ENCODE data around the gene CTSE. TPM values are rescaled to one million over a fixed set of nuclear protein-coding genes. Genes with fewer than 3 reads are reported as not detected.

The CTSE gene
- total RNA-seq, 2 donors from 2014 or later: not detected

GRCh38 chr1:205992218-205992882 lies 31.3 kb downstream of the CTSE start:
- Histone ChIP-seq H3K27ac (no peak overlapping the region), H3K4me3 (no peak overlapping the region), H3K36me3 (no peaks in the 10 kb centered on the region), H3K4me1 (replicated peaks) (no peaks in the 10 kb centered on the region), H3K9me3 (no peaks in the 10 kb centered on the region), H3K27me3 (replicated peaks; ENCODE audit: insufficient read depth) (no peaks in the 10 kb centered on the region)
- intact Hi-C loops (cut with DNase I): no loop called here
- 94% methylated on average over 14 of the region's 14 CpGs for WGBS
- DNase-seq (ENCODE audit: low spot score): no peak
- TF ChIP-seq POLR2A (IDR thresholded peaks at IDR 0.05) (no peak), CTCF (IDR thresholded peaks at IDR 0.05) (no peak), POLR2AphosphoS5 (IDR thresholded peaks at IDR 0.05) (no peak)

GRCh38 chr1:205991237-205991636 lies 32.5 kb downstream of the CTSE start:
- Histone ChIP-seq H3K4me3 (no peak overlapping the region), H3K27ac (no peak overlapping the region), H3K9me3 (no peaks in the 10 kb centered on the region), H3K36me3 (no peaks in the 10 kb centered on the region), H3K27me3 (replicated peaks; ENCODE audit: insufficient read depth) (no peaks in the 10 kb centered on the region), H3K4me1 (replicated peaks) (no peaks in the 10 kb centered on the region)
- TF ChIP-seq POLR2A (IDR thresholded peaks at IDR 0.05) (no peak), CTCF (IDR thresholded peaks at IDR 0.05) (no peak), POLR2AphosphoS5 (IDR thresholded peaks at IDR 0.05) (no peak)
- WGBS: 88% methylated on average over 4 of the region's 4 CpGs
- intact Hi-C loops (cut with DNase I): no loop called here
- DNase-seq (ENCODE audit: low spot score): no peak

DNA sequence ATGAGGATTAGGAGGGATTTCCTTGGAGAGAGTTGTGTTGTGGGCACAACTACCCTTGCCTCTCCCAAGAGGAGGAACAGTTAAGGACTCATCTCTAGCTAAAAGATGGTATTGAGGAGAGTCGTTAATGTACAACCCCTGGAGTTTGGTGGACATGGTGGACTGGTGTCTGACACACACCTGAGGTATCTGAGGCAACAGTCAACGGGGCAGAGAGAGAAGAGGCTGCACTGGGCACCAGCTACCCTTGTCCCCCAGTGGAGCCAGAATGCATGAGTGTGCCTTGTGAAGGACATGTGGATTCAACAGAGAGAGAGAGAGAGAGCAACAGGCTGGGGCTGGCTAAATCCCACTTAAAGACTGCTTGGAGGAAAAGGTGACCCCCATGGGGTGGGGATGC lies 33.5 kb downstream of the CTSE start:
- Histone ChIP-seq H3K27me3 (replicated peaks; ENCODE audit: insufficient read depth) (no peaks in the 10 kb centered on the region), H3K9me3 (no peaks in the 10 kb centered on the region), H3K4me3 (no peak overlapping the region), H3K36me3 (no peaks in the 10 kb centered on the region), H3K4me1 (replicated peaks) (no peaks in the 10 kb centered on the region), H3K27ac (no peak overlapping the region)
- 91% methylated on average over 2 of the region's 2 CpGs for WGBS
- intact Hi-C loops (cut with DNase I): no loop called here
- no peak for DNase-seq (ENCODE audit: low spot score)
- TF ChIP-seq POLR2AphosphoS5 (IDR thresholded peaks at IDR 0.05) (no peak), POLR2A (IDR thresholded peaks at IDR 0.05) (no peak), CTCF (IDR thresholded peaks at IDR 0.05) (no peak)

- 83% methylated on average over 5 of the region's 5 CpGs for WGBS
- intact Hi-C loops (cut with DNase I): no loop called here
- DNase-seq (ENCODE audit: low spot score): no peak
- H3K27ac ChIP-seq: no peak overlapping the region
- no peaks in the 10 kb centered on the region for H3K4me1 ChIP-seq (replicated peaks)
- H3K36me3 ChIP-seq: no peaks in the 10 kb centered on the region
- no peak overlapping the region for H3K4me3 ChIP-seq
- H3K9me3 ChIP-seq: no peaks in the 10 kb centered on the region
- no peaks in the 10 kb centered on the region for H3K27me3 ChIP-seq (replicated peaks; ENCODE audit: insufficient read depth)
- TF ChIP-seq CTCF (IDR thresholded peaks at IDR 0.05) (no peak), POLR2A (IDR thresholded peaks at IDR 0.05) (no peak), POLR2AphosphoS5 (IDR thresholded peaks at IDR 0.05) (no peak)
These were observed 33.9 kb downstream of the CTSE start for GRCh38 chr1:205989786-205990185.

DNA sequence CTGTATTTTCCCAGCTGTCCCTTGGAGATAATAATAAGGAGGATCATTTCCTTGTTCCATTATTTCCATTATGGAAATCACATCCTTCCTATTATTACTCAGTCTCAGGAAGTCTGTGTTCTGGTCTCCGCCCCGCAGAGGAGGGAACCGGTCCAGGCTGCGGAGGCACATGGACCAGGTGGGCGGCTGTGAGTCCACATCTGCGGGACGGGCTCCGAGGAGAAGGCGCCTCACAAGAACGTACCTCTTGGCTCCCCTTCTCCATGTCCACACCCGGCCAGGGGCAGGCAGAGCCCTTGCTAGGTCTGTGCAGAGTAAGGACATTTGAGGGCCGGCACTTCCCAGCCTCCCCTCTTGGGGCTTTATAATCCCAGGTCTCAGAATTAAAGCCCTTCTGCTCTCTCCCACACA lies 35.1 kb downstream of the CTSE start:
- TF ChIP-seq CTCF (IDR thresholded peaks at IDR 0.05) (no peak), POLR2A (IDR thresholded peaks at IDR 0.05) (no peak), POLR2AphosphoS5 (IDR thresholded peaks at IDR 0.05) (no peak)
- WGBS: 72% methylated on average over 12 of the region's 12 CpGs
- no peak overlapping the region for H3K27ac ChIP-seq
- H3K27me3 ChIP-seq (replicated peaks; ENCODE audit: insufficient read depth): no peaks in the 10 kb centered on the region
- H3K9me3 ChIP-seq: no peaks in the 10 kb centered on the region
- no peaks in the 10 kb centered on the region for H3K36me3 ChIP-seq
- intact Hi-C loops (cut with DNase I): no loop called here
- H3K4me1 ChIP-seq (replicated peaks): no peaks in the 10 kb centered on the region
- DNase-seq (ENCODE audit: low spot score): no peak
- no peak overlapping the region for H3K4me3 ChIP-seq

Data from prostate gland (tissue), 2 donors.